ENCODE measurements around the gene IL23A. TPM values are rescaled to one million over a fixed set of nuclear protein-coding genes. Genes with fewer than 3 reads are reported as not detected.
"Not testable (repeated sequence)": the region's sequence is repeated elsewhere in the genome, so short reads cannot be mapped to it uniquely, and the experiment has no call there.

Gene IL23A
- total RNA-seq, 1 donor from 2014 or later = not detected

DNA sequence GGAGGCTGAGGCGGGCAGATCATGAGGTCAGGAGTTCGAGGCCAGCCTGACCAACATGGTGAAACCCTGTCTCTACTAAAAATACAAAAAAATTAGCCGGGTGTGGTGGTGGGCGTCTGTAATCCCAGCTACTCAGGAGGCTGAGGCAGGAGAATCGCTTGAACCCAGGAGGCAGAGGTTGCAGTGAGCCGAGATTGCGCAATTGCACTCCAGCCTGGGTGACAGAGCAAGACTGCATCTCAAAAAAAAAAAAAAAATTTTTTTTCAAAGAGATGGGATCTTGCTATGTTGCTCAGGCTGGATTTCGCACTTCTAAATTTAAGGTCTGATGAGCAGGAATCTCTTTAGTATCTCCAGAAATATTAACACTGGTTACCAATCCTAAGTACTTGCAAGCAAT is 17.1 kb upstream of the IL23A start:
- ATAC-seq; DNase-seq; intact Hi-C loops (cut with micrococcal nuclease): not testable (repeated sequence)

GRCh38 chr12:56324206-56324605 is 14.5 kb upstream of the IL23A start:
- DNase-seq (no peak), ATAC-seq (no peak)
- intact Hi-C loops (cut with micrococcal nuclease) = no loop called here

GRCh38 chr12:56326126-56326525 is 12.6 kb upstream of the IL23A start:
- ATAC-seq (no peak), DNase-seq (no peak)
- intact Hi-C loops (cut with micrococcal nuclease) = no loop called here

- ATAC-seq = peak; percentile 49
- intact Hi-C loops (cut with micrococcal nuclease) = no loop called here
- no peak for DNase-seq
Measured at GRCh38 chr12:56326533-56326932, 12.2 kb upstream of the IL23A start.

- no peak for ATAC-seq
- no peak for DNase-seq
- intact Hi-C loops (cut with micrococcal nuclease) = no loop called here
Measured at GRCh38 chr12:56330936-56331490, 7.7 kb upstream of the IL23A start.

- DNase-seq (no peak), ATAC-seq (no peak)
- intact Hi-C loops (cut with micrococcal nuclease) = no loop called here
Measured at GRCh38 chr12:56332512-56333196, 6.0 kb upstream of the IL23A start.

DNA sequence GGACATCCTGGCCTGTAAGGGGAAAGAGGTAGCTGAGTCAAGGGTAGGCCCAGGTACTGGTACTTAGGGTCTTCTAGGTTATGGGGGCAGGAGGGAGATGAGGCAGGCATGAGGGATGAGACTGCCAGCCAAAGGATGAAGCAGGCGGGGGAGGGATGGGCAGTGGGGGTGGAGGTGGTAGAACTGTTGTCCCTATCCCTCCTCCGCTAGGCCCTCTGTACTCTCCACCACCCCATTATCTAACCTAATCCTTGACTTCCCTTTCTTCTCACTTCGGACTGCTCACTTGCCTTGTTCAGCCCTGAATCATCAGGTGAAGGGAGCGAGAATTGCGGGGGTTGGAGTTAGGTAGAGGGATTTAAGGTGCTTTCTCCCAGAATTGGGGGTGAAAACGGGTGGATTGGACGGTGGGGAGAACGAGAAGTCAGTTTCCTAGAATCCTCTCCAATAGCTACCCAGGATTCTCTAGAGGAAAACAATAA is 5.4 kb upstream of the IL23A start:
- ATAC-seq = peak; percentile 8
- intact Hi-C loops (cut with micrococcal nuclease) = no loop called here
- DNase-seq = no peak

DNA sequence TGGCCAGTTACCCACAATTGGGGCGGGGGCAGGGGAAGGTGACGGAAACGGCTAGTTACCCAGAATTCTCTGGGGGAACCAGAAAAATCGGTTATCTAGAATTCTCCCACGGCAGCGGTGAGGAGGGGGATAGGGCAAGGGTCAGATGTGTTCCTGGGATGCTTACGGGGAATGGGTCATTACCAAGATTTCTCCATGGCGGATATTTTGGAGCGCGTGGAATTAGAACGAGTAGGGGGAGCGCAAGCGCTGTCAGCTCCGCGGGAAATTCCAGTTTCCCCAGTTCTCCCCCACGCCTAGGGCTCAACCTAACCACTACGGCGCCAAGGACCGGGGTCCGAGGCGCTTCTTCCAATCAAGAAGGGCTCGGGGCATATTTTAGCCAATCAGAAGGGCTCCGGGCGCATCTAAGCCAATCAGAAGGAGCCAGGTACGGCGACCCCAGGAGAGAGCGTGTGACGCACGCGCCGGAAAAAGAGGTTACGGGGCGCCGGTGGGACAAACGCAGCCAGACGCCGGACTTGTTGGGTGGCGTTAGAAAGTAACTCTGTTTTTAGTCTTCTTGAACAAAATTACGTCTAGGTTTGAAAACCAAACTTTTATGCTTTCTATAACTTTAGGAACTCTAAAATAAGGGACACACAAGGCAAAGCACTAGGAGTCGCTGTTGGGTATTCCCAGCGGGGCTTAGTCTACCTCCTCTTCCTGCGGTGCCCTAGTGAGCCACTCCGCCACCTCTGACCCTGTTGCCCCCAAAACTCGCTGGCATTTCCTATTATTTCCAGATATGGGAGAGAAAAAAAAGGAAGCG is 4.8 kb upstream of the IL23A start, which contains the start of gene PAN2:
TSS of gene PAN2 (minus strand) at position 322 of the 811 bp plus-strand sequence. CDS start 906 bp downstream, outside the sequence.
- peak; percentile 96 for DNase-seq
- intact Hi-C loops (cut with micrococcal nuclease) = no loop called here
- ATAC-seq = peak; percentile 99

GRCh38 chr12:56334490-56334793 is 4.2 kb upstream of the IL23A start:
- ATAC-seq = no peak
- intact Hi-C loops (cut with micrococcal nuclease) = no loop called here
- DNase-seq = no peak

GRCh38 chr12:56335527-56335926 is 3.2 kb upstream of the IL23A start:
- intact Hi-C loops (cut with micrococcal nuclease); DNase-seq; ATAC-seq: not testable (repeated sequence)

- DNase-seq (no peak), ATAC-seq (no peak)
- intact Hi-C loops (cut with micrococcal nuclease) = no loop called here
Measured at GRCh38 chr12:56336361-56337167, 2.1 kb upstream of the IL23A start.

DNA sequence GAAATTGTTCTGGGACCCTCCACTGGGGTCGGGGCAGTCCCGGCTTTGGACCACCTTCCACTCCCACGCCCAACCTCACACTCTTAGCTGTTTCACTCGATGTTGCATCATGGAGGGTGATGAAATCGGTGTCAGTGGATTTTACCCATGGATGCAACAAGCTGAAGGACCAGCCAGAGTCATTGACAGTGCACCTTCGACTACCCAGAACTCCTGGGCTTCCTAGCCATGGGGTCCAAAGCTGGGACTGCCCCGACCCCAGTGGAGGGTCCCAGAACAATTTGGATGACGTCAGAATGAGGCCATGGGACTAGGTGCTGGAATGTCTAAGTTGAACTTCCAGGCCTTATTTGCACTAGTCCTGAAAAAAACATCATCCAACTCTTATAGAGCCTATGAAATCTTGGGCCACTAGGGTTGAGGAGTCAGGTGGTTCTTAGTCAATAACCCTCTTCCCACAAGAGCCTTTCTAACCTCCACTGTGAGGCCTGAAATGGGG is 882 bp upstream of the IL23A start:
- no peak for ATAC-seq
- no peak for DNase-seq
- intact Hi-C loops (cut with micrococcal nuclease) = no loop called here

DNA sequence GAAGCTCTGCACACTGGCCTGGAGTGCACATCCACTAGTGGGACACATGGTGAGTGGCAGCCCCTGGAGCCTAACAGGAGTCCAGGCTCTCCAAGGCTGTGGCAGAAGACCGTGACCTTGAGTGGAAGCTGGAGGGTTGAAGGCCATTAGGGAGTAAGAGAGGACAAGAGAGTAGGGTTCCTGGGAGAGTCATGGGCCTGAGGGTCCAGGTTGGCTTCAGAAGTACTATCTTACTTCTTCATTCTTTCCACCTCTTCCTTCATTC is 406 bp downstream of the IL23A start:
- intact Hi-C loops (cut with micrococcal nuclease) = no loop called here
- ATAC-seq = no peak
- no peak for DNase-seq

DNA sequence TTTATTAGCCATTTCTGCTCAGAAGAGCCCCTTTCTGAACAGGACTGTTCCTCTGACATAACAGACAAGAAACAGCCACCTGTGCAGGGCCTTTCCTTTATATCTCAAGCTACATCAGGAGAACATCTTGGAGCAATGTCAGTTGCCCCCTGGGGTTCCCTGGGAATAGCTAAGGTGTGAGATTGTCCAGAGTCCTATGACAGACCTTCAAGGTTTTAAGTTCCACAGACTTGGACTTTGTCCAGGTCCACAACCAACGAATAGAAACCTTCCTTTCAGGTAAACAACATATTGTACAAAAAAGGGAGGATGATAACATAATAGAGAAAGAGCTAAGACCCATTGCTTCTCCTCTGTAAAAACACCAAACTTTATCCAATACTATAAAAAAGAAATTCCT is 2.9 kb downstream of the IL23A start:
- intact Hi-C loops (cut with micrococcal nuclease) = no loop called here
- DNase-seq (no peak), ATAC-seq (no peak)

DNA sequence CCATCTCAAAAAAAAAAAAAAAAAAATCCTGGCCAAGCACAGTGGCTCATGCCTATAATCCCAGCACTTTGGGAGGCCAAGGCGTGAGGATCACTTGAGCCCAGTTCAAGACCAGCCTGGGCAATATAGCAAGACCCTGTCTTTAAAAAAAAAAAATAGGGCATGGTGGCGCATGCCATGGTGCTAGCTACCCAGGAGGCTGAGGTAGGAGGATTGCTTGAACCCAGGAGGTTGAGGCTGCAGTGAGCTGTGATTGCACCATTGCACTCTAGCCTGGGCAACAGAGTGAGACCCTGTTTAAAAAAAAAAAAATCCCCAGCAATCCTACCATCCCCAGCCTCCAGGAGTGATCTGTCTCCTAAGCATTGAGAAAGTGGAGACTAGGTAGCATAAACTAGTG is 3.6 kb downstream of the IL23A start:
- ATAC-seq; DNase-seq; intact Hi-C loops (cut with micrococcal nuclease): not testable (repeated sequence)

DNA sequence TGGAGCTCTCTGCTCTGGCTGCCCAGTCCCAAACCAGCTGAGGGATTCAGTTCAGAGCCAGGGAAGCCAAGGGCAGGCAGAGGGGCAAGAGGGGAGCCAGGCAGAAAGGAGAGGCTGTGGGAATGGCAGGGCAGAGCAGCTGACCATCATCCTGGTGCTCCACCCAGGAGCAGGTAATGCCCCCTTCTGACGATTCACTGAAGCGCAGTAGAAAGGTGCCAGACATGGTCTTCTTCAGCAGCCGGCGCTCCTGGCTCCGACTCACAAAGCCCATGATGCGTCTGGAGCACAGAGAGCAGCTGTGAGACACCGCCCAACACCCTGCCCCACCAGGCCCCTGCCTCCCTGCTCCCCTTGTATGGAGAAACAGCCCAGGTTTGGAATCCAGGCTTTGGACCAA is 8.0 kb downstream of the IL23A start:
- intact Hi-C loops (cut with micrococcal nuclease) = no loop called here
- ATAC-seq (peak; percentile 11), DNase-seq (no peak)

DNA sequence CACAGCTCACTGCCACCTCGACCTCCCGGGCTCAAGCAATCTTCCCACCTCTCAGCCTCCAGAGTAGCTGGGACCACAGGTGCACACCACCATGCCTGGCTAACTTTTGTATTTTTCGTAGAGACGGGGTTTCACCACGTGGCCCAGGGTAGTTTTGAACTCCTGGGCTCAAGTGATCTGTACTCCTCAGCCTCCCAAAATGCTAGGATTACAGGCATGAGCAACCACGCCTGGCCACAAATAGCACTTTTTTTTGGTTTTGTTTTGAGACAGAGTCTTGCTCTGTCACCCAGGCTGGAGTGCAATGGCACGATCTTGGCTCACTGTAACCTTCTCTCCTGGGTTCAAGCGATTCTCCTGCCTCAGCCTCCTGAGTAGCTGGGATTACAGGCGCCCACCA is 8.6 kb downstream of the IL23A start:
- intact Hi-C loops (cut with micrococcal nuclease); DNase-seq; ATAC-seq: not testable (repeated sequence)

- DNase-seq (no peak), ATAC-seq (no peak)
- intact Hi-C loops (cut with micrococcal nuclease) = no loop called here
Measured at GRCh38 chr12:56348776-56349175, 10.1 kb downstream of the IL23A start.

DNA sequence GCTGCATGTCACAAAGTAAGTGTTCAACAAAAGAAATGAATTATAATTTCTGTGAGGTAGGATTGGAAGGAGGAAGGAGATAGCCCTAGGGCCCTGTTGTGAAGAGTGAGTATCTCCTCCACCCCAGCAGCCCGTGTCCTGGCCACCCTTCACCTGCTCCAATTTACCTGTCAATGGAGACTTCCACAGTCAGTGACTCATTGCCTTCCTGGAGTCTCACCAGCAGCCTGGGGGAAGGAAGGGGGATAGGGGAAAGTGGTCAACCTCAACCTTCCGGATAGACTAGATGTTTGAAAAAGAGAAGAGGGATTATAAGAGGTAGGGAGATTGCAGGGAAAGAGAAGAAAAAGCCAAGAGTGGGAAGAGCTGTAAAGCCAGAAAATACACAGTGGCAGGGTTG is 12.0 kb downstream of the IL23A start:
- no peak for DNase-seq
- intact Hi-C loops (cut with micrococcal nuclease) = no loop called here
- no peak for ATAC-seq

- DNase-seq (no peak), ATAC-seq (no peak)
- intact Hi-C loops (cut with micrococcal nuclease) = no loop called here
Measured at GRCh38 chr12:56351325-56351724, 12.6 kb downstream of the IL23A start.
